Skeletal muscle satellite cell (primary cell): ENCODE results near the gene SLC6A9.

ENCODE experiments used
- H3K27me3 ChIP-seq: 2 replicates; pipeline ENCODE4 v1.7.0; 2013; ENCODE audit warnings: low read length; ENCODE audit not compliant: control insufficient read depth, insufficient read depth
- H3K36me3 ChIP-seq: 2 replicates; pipeline ENCODE4 v1.7.0; 2013; ENCODE audit warnings: mild to moderate bottlenecking, control low read depth, low read length; ENCODE audit not compliant: insufficient read depth
- H3K4me1 ChIP-seq: 2 replicates; pipeline ENCODE4 v1.7.0; 2013; ENCODE audit warnings: low read length; ENCODE audit not compliant: control insufficient read depth, insufficient read depth
- H3K4me2 ChIP-seq: 2 replicates; pipeline ENCODE4 v1.7.0; 2013; ENCODE audit warnings: mild to moderate bottlenecking, low read length
- H3K4me3 ChIP-seq: 2 replicates; pipeline ENCODE4 v1.7.0; 2013; ENCODE audit warnings: low read length
- H3K9ac ChIP-seq: 2 replicates; pipeline ENCODE4 v1.7.0; 2013; ENCODE audit warnings: mild to moderate bottlenecking, low read depth, low read length, moderate library complexity
- H3K9me3 ChIP-seq: replicated peaks from 2 replicates; pipeline ENCODE4 v1.7.0; 2013; ENCODE audit warnings: mild to moderate bottlenecking, control low read depth, low read length

Gene SLC6A9

DNA sequence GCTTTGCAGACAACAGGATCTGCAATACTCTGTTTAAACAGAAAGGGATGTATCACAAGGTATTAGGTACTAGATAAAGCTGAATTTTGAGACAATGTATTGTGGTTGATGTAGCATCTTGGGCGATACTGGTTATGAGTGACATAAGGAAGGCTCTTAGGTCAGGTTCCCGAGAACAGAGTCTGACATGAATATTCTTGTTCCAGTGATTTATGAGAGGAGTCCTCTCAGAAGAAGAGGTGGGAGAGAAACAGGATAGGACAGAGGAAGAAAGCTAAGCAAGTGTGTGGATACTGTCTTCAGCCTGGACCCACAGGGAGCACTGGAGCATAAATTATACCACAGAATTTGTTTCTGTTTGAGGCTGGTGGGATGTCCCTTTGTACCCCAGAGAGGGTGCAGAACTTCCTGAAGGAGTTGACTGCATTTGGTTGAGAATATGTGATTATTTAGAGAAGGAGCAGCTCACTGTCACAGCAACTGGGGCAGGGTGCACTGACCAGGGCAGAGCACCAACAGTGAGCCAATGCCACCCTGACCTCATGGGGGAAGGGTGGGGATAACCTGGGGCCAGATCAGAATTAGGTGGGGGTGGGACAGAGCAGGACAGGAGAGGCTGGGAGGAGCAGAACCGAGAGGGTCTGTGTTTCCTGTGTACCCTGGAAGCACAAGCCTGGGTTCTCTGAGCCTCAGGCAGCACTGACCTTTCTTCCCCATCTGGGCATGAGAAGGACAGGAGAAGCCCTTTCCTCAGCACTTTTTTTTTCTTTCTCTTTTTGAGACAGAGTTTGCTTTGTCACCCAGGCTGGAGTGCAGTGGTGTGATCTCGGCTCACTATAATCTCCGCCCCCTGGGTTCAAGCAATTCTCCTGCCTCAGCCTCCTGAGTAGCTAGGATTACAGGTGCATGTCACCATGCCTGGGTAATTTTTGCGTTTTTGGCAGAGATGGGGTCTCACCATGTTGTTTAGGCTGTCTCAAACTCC lies 36.3 kb upstream of the SLC6A9 start:
- Histone ChIP-seq H3K4me2 (no peak overlapping the region), H3K9ac (no peak overlapping the region), H3K9me3 (no peaks in the 10 kb centered on the region), H3K4me1 (peaks cover 19% of the 10 kb centered on the region), H3K27me3 (no peaks in the 10 kb centered on the region), H3K4me3 (no peak overlapping the region), H3K36me3 (no peaks in the 10 kb centered on the region)

GRCh38 chr1:44062656-44063179 lies 31.5 kb upstream of the SLC6A9 start:
- H3K36me3 ChIP-seq = no peaks in the 10 kb centered on the region
- no peak overlapping the region for H3K4me3 ChIP-seq
- H3K4me1 ChIP-seq = no peaks in the 10 kb centered on the region
- no peaks in the 10 kb centered on the region for H3K9me3 ChIP-seq
- H3K27me3 ChIP-seq = no peaks in the 10 kb centered on the region
- no peak overlapping the region for H3K4me2 ChIP-seq
- H3K9ac ChIP-seq = no peak overlapping the region

- Histone ChIP-seq H3K9ac (no peak overlapping the region), H3K9me3 (no peaks in the 10 kb centered on the region), H3K4me2 (no peak overlapping the region), H3K4me3 (no peak overlapping the region), H3K4me1 (no peaks in the 10 kb centered on the region), H3K36me3 (no peaks in the 10 kb centered on the region), H3K27me3 (no peaks in the 10 kb centered on the region)
Observed at GRCh38 chr1:44061857-44062256, 30.6 kb upstream of the SLC6A9 start.

- H3K9ac ChIP-seq = no peak overlapping the region
- no peaks in the 10 kb centered on the region for H3K4me1 ChIP-seq
- H3K36me3 ChIP-seq = no peaks in the 10 kb centered on the region
- no peak overlapping the region for H3K4me2 ChIP-seq
- H3K9me3 ChIP-seq = no peaks in the 10 kb centered on the region
- no peaks in the 10 kb centered on the region for H3K27me3 ChIP-seq
- no peak overlapping the region for H3K4me3 ChIP-seq
Observed at GRCh38 chr1:44060830-44061267, 29.6 kb upstream of the SLC6A9 start.

GRCh38 chr1:44059664-44060355 lies 28.5 kb upstream of the SLC6A9 start:
- no peaks in the 10 kb centered on the region for H3K4me1 ChIP-seq
- no peak overlapping the region for H3K9ac ChIP-seq
- H3K4me3 ChIP-seq = no peak overlapping the region
- H3K36me3 ChIP-seq = no peaks in the 10 kb centered on the region
- no peak overlapping the region for H3K4me2 ChIP-seq
- no peaks in the 10 kb centered on the region for H3K9me3 ChIP-seq
- no peaks in the 10 kb centered on the region for H3K27me3 ChIP-seq

GRCh38 chr1:44059212-44059611 lies 27.9 kb upstream of the SLC6A9 start:
- Histone ChIP-seq H3K27me3 (no peaks in the 10 kb centered on the region), H3K4me1 (no peaks in the 10 kb centered on the region), H3K9me3 (no peaks in the 10 kb centered on the region), H3K36me3 (no peaks in the 10 kb centered on the region), H3K4me2 (no peak overlapping the region), H3K9ac (no peak overlapping the region), H3K4me3 (no peak overlapping the region)

DNA sequence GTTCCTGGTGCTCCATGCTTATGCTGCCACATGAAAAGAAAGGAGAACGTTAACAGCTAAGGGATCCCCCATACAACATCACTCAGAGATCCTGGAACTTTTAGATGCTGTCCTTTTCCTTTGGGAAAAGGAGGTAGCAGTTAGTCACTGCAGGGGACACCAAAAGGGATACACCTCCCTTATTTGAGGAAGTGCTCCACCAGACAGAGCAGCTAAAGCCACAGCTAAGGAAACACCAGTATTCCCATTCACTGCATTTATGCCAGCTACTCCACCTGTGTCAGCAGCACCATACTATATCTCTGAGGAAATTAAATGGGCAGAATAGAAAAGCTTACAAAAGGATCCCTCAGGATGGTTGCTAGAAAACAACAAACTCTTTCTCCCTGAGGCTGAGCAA lies 26.0 kb upstream of the SLC6A9 start:
- H3K36me3 ChIP-seq = peaks cover 2% of the 10 kb centered on the region
- no peaks in the 10 kb centered on the region for H3K9me3 ChIP-seq
- H3K4me2 ChIP-seq = no peak overlapping the region
- H3K4me1 ChIP-seq = no peaks in the 10 kb centered on the region
- H3K27me3 ChIP-seq = no peaks in the 10 kb centered on the region
- no peak overlapping the region for H3K4me3 ChIP-seq
- no peak overlapping the region for H3K9ac ChIP-seq

- Histone ChIP-seq H3K36me3 (peaks cover 2% of the 10 kb centered on the region), H3K9ac (no peak overlapping the region), H3K4me3 (no peak overlapping the region), H3K9me3 (no peaks in the 10 kb centered on the region), H3K4me2 (no peak overlapping the region), H3K4me1 (peaks cover 21% of the 10 kb centered on the region), H3K27me3 (no peaks in the 10 kb centered on the region)
Observed at GRCh38 chr1:44053394-44053793, 22.1 kb upstream of the SLC6A9 start.

- Histone ChIP-seq H3K4me1 (peaks cover 45% of the 10 kb centered on the region), H3K4me2 (peak overlapping the region; percentile 65), H3K9me3 (no peaks in the 10 kb centered on the region), H3K9ac (no peak overlapping the region), H3K36me3 (peaks cover 2% of the 10 kb centered on the region), H3K4me3 (peak overlapping the region; percentile 24), H3K27me3 (no peaks in the 10 kb centered on the region)
Observed at GRCh38 chr1:44050261-44050660, 19.0 kb upstream of the SLC6A9 start.

GRCh38 chr1:44049839-44050238 lies 18.6 kb upstream of the SLC6A9 start:
- Histone ChIP-seq H3K9ac (peak overlapping the region; percentile 63), H3K9me3 (no peaks in the 10 kb centered on the region), H3K4me3 (peak overlapping the region; percentile 41), H3K27me3 (no peaks in the 10 kb centered on the region), H3K36me3 (peaks cover 2% of the 10 kb centered on the region), H3K4me1 (peaks cover 46% of the 10 kb centered on the region), H3K4me2 (peak overlapping the region; percentile 72)

DNA sequence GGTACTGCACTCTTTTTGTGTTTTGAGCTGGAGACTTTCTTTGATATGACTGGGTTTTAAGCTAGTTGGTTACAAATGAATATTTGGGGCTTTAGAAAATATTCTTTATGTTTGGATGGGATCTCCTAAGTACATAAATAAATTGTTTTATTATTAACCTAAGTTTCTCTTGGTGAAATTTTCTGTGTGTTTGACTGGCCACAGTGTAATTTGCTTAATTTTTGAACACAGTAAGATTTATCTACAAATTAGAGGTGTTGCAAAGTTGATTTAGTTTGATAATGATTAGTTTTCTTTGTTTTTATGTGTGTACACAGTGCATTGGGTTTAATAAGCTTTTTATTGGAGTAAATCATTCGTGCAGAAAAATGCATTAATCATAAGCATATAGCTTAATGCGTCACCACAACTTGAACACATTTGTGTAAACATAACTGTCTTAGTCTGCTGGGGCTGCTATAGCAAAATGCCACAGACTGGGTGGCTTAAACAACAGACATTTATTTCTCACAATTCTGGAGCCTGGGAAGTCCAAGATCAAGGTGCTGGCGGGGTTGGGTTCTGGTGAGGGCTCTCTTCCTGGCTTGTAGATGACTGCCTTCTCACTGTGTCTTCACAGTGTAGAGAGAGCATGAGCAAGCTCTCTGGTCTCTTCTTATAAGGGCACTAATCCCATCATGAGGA lies 17.4 kb upstream of the SLC6A9 start:
- H3K4me1 ChIP-seq = peaks cover 55% of the 10 kb centered on the region
- peak overlapping the region; percentile 63 for H3K9ac ChIP-seq
- peak overlapping the region; percentile 72 for H3K4me2 ChIP-seq
- H3K36me3 ChIP-seq = peaks cover 2% of the 10 kb centered on the region
- peak overlapping the region; percentile 41 for H3K4me3 ChIP-seq
- H3K9me3 ChIP-seq = no peaks in the 10 kb centered on the region
- H3K27me3 ChIP-seq = no peaks in the 10 kb centered on the region
